ENCODE results near the gene FHIP1A.
"Not testable (repeated sequence)": the region's sequence is repeated elsewhere in the genome, so short reads cannot be mapped to it uniquely, and the experiment has no call there.

The FHIP1A gene

GRCh38 chr4:151408630-151409469 is at the start of gene FHIP1A:
TSS of gene FHIP1A (plus strand) at chr4:151409176. CDS start at chr4:151566260, 157,084 bp downstream.
- peak; percentile 83 for DNase-seq (ENCODE audit: low spot score)

GRCh38 chr4:151359576-151359975 is 49.4 kb upstream of the FHIP1A start:
- no peak for DNase-seq (ENCODE audit: low spot score)

- no peak for DNase-seq (ENCODE audit: low spot score)
Observed at GRCh38 chr4:151361126-151361525, 47.9 kb upstream of the FHIP1A start.

GRCh38 chr4:151361966-151362365 is 47.0 kb upstream of the FHIP1A start:
- no peak for DNase-seq (ENCODE audit: low spot score)

GRCh38 chr4:151362404-151363164 is 46.4 kb upstream of the FHIP1A start:
- peak; percentile 75 for DNase-seq (ENCODE audit: low spot score)

GRCh38 chr4:151376540-151376939 is 32.4 kb upstream of the FHIP1A start:
- DNase-seq (ENCODE audit: low spot score), result no peak

- no peak for DNase-seq (ENCODE audit: low spot score)
Observed at GRCh38 chr4:151389311-151389710, 19.7 kb upstream of the FHIP1A start.

- DNase-seq (ENCODE audit: low spot score), result not testable (repeated sequence)
Observed at GRCh38 chr4:151389799-151390198, 19.2 kb upstream of the FHIP1A start.

- DNase-seq (ENCODE audit: low spot score), result no peak
Observed at GRCh38 chr4:151395873-151396272, 13.1 kb upstream of the FHIP1A start.

GRCh38 chr4:151400343-151400742 is 8.6 kb upstream of the FHIP1A start:
- DNase-seq (ENCODE audit: low spot score), result no peak

GRCh38 chr4:151401739-151402138 is 7.2 kb upstream of the FHIP1A start:
- DNase-seq (ENCODE audit: low spot score), result no peak

- DNase-seq (ENCODE audit: low spot score), result no peak
Observed at GRCh38 chr4:151402145-151402865, 6.7 kb upstream of the FHIP1A start.

GRCh38 chr4:151403656-151404055 is 5.3 kb upstream of the FHIP1A start:
- no peak for DNase-seq (ENCODE audit: low spot score)

- not testable (repeated sequence) for DNase-seq (ENCODE audit: low spot score)
Observed at GRCh38 chr4:151404802-151405201, 4.2 kb upstream of the FHIP1A start.

- DNase-seq (ENCODE audit: low spot score), result no peak
Observed at GRCh38 chr4:151407018-151407417, 2.0 kb upstream of the FHIP1A start.

- peak; percentile 18 for DNase-seq (ENCODE audit: low spot score)
Observed at GRCh38 chr4:151407466-151408379, 1.3 kb upstream of the FHIP1A start.

- peak; percentile 6 for DNase-seq (ENCODE audit: low spot score)
Observed at GRCh38 chr4:151408380-151408629, 671 bp upstream of the FHIP1A start.

GRCh38 chr4:151409470-151410313 is 716 bp downstream of the FHIP1A start:
- DNase-seq (ENCODE audit: low spot score), result peak; percentile 6

GRCh38 chr4:151415978-151416377 is 7.0 kb downstream of the FHIP1A start:
- no peak for DNase-seq (ENCODE audit: low spot score)

- DNase-seq (ENCODE audit: low spot score), result no peak
Observed at GRCh38 chr4:151417164-151417571, 8.2 kb downstream of the FHIP1A start.

Data from CD4-positive, alpha-beta T cell treated with Interleukin-2 at 100 ng/mL for 4 hours (primary cell).